NOMO-1 treated with DMSO at 0.1 percent for 48 hours (cell line): ENCODE results near the gene NDUFS4.
"Not testable (repeated sequence)": the region's sequence is repeated elsewhere in the genome, so short reads cannot be mapped to it uniquely, and the experiment has no call there.

Experiments used
- DNase-seq: peaks from one replicate; lab custom pipeline; 2025; ENCODE audit not compliant: unreplicated experiment; lab: John Stamatoyannopoulos, UW

NDUFS4 gene

DNA sequence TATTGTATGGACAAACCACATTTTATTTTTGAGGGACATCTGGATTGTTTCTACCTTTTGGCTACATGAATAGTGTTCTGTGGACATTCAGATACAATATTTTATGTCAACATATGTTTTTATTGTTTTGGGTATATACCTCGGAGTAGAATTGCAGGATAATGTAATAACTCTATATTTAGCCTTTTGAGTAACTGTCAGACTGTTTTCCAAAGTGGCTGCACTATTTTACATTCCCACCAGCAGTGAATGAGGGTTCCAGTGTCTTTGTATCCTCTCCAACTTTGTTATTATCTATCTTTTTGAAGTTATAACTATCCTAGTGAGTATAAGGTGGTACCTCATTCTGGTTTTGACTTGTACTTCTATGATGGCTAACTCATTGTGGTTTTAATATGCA is 11.0 kb downstream of the NDUFS4 start:
- DNase-seq, result no peak

DNA sequence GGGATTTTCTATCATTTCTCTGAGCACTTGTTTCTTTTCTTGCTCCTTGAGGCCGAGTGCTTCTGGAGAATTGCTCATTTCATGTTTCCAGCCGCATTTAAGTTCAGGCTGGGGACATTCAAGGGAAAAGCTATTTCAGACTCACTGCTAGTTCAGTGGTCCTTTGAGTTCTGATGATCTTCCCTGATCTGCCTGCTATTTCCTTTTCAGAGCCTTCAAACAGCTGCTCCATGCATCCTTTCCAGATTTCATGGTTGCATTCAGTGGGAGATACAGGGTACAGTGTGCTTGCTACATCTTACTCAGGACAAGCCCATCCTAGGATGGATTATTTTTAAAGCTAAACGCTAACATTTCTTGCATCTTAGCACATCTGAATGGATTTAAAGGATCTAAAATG is 14.7 kb downstream of the NDUFS4 start:
- no peak for DNase-seq

DNA sequence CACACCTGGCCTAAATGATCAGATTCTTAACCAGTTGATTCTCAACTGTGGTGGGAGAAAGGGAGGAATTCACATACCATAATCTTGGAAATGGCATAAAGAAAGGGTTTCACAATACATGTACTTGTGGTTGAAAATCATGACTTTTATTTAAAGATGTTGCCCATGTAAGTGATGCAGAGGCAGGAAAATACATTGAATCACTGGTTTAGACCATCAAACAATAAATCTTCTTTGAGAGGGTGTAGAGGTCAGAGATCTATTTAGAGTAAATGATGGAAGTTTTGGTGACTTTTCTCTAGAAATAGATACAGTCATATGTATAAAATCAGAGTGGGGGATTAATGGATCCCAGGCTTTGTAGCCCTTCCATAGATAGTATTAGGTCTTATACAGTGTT is 15.4 kb downstream of the NDUFS4 start:
- no peak for DNase-seq

DNA sequence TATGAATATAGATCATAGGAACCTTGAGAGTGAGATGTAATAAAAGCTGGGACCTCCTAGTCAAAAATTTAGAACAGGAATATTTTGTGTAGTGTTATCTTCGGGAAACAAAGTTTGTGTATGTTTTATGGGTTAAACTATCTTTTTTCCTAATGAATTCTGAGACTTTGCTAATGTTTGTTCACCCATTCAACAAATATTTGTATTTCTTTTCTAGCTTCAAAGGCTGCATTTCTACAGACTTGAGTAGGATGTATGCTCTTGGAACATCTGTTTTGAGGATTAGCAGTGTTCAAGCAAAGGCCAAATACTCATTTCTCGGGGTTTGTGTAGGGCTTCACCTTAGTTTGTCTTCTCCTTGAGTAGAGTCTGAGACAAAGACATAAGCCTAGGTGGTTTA is 16.2 kb downstream of the NDUFS4 start:
- no peak for DNase-seq

DNA sequence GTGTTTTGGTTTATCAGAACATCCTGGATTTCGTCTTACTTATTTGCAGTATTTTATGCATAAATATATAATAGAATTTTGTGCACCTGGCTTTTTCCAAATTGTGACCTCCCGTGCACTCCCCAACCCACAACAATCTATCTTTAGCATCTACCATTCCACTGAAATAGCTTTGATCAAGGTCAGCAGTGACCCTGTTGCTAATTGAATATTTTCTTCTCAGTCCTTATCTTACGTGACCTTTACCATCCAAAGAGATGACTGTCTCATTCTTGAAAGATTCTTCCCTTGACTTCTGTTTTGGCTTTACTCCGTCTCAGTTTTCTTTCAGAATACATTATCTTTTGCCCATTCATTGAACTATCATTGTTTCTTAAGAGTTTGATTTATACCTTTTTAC is 18.4 kb downstream of the NDUFS4 start:
- DNase-seq, result no peak

DNA sequence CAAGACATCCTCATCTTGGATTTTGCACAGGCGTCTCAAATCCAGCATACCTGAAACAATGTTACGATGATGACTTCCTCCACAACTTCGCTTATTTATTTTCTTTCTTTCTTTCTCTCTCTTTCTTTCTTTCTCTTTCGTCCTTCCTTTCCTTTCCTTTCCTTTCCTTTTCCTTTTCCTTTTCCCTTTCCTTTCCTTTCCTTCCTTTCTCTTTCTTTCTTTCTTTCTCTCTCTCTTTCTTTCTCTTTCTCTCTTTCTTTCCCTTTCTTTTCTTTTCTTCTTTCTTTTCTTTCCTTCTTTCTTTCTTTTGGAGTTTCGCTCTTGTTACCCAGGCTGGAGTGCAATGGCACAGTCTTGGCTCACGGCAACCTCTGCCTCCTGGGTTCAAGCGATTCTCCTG is 20.1 kb downstream of the NDUFS4 start:
- no peak for DNase-seq

DNA sequence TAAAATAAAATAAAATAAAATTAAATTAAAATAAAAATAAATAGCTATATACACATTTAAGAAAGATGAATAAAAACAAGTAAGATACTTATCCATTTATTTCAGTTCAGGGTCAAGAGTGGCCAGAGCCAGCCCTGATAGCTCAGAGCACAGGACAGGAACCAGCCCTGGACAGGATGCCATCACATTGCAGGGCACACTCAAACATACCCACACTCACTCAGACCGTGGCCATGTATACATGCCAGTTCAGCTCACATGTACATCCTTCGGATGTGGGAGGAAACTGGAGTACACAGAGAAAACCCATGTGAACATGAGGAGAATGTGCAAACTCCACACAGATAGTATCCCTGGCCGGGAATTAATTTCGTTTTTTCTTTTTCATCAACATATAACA is 21.8 kb downstream of the NDUFS4 start:
- no peak for DNase-seq

DNA sequence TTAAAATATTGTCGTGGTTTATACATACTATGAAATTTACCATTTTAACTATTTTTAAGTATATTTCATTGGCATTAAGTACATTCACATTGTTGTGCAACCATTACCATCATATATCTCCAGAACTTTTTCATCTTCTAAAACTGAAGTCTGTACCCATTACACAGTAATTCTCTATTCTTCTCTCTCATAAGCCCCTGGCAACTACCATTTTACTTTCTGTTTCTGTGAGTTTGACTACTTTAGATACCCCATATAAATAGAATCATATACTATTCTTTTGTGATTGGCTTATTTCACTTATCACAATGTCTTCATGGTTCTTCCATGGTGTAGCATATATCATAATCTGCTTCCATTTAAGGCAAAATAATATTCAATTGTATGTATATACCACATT is 30.3 kb downstream of the NDUFS4 start:
- no peak for DNase-seq

DNA sequence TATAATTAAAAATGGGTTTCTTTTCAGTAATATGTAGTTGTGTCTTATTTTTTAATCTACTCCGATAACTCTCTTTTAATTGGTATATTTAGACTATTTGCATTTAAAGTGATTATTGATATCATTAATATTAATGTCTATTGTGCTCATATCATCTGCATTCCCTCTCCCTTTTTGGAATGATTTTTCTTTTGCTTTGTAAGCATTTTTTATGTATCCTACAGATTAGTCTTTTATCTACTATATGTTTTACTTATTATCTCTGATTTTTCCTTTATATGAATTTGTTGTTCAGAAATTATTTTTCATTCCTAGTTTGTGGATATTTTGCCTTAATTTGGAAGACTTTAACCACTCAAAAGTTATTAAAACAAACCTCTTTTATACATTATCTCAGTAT is 34.0 kb downstream of the NDUFS4 start:
- DNase-seq, result no peak

DNA sequence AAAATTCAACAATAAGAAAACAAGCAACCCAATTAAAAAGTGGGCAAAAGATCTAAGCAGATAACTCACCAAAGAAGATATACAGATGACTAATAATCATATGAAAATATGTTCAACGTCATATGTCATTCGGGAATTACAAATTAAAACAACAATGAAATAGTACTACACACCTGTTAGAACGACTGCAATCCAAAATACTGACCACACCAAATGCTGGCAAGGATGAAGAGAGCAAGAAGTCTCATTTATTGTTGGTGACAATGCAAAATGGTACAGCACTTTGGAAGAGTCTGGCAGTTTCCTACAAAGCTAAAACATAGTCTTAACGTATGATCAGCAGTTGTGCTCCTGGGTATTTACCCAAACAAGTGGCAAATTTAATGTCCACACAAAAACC is 37.5 kb downstream of the NDUFS4 start:
- no peak for DNase-seq

DNA sequence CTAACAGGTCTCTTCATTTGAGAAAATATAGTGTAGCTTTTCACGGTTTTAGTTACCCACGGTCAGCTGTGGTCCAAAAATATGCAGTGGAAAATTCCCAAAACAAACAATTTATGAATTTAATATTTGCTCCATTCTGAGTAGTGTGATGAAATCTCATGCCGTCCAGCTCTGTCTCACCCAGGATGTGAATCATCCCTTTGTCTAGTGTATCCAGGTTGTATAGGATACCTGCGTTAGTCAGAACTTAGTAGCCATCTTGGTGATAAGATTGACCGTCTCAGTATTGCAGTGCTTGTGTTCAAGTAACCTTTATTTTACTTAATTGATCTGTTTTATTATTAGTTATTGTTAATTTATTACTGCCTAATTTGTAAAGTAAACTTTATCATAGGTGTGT is 41.1 kb downstream of the NDUFS4 start:
- no peak for DNase-seq

DNA sequence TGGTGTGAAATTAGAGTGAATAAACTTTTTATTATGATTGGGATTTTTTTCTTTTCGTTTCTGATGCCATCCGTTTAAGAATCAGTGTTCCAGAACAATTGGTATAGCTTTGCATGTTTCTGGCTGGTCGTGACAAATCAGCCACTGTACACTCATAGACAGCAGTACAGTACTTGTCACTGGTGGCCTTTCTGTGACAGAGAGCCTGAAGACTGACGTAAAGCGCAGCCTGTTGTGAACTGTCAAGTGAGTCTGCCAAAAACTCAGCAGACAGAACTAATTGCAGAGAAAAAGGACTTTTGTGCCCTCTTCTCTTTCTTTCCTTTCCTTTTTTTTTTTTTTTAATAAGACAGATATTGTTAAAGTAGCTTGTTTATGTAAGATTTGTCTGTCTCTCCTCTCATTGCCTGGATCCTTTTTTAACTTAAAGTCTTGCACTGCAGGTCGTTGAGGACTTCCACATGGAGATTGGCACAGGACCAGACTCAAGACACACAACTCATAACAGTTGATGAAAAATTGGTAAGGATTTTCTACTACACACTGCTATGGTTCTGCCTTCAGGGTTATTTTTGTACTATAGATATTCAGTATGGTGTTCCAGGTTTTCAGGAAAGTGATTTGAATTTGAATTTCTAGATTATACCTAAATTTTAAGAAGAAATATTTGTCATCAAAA is 42.7 kb downstream of the NDUFS4 start:
- no peak for DNase-seq

DNA sequence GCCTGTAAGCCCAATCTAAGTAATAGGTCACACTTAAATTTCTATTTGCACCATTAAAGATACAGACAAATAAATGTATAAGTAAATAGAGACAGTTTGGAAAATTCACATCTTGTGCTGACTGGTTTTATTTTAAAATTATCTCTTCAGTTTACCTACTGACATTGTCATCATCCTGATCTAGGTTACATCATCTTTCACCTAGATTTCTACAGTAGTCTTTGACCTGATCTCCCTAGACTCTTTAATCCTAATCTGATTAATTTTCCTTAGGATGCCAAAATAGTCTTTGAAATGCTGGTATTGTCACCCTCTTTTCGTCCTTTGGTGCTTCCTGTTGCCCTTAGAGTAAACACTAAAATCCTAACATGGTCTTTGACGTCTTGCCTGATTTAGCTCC is 43.9 kb downstream of the NDUFS4 start:
- no peak for DNase-seq

DNA sequence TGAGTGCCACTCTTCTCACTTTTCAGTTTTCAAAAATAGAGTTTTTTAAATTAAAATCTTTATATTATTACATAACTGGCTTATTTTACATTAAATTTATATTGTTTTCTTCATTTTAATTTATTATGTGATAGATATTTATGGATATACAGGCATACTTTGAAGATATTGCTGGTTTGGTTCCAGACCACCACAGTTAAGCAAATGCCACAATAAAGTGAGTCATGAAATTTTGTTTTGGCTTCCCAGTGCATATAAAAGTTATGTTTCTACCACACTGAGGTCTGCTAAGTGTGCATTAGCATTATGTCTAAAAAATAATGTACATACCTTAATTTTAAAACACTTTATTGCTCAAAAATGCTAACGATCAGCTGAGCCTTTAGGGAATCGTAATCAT is 47.4 kb downstream of the NDUFS4 start:
- no peak for DNase-seq

DNA sequence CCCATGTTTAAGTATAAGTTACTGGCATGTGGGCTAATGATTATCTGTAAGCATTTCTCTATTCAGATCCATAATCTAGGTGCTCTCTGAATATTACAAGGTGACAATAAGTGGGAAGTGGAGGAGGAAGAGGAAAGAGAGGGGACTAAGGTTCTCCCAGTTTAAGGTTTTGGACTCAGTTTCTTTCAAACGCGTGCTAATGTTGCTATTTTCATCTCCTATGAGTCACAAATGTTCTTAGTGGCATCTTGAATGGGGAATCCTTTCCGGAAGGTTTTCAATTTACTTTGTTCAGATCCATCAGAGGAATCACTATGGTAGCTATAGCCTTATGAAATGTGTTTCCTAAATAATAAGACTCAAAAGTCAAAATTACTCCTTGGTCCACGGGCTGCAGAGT is 48.5 kb downstream of the NDUFS4 start:
- DNase-seq, result not testable (repeated sequence)

DNA sequence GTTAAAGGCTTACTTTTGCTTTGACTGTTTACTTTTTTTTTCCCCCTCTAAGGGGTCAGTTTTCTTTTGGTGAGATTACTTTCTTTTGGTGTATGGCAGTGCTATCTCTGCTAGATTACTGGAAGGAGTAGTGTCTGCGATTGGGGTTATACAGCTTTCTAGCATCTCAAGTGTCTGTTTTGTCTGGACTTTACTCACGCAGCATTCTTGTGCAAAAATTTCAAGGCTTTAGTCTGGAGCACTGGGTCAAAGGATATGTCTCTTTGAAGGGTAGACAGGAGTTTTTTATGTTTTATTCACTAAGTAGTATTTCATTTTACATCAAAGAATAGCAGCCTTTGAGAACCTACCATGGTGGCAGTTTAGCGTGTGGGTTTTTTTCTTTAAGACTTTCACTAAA is 52.6 kb downstream of the NDUFS4 start:
- DNase-seq, result no peak

DNA sequence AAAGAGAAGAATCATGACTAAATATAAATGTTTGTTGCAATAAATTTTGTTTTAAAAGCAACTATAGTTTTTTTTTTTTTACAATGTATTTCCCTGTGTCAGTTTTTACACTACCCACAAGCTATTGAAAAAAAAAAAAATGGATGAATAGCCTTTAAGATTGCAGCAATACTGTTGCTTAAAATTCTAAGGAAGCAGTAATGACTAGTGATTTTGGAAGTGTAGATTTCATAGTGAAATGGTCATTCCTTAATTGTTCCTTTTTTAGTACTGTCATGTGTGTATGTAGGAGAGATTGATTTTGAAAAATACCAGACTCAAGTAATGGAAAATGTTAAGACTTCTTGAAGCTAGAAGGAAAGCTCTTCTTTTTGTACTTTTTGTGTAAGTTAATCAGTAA is 53.1 kb downstream of the NDUFS4 start:
- DNase-seq, result no peak

DNA sequence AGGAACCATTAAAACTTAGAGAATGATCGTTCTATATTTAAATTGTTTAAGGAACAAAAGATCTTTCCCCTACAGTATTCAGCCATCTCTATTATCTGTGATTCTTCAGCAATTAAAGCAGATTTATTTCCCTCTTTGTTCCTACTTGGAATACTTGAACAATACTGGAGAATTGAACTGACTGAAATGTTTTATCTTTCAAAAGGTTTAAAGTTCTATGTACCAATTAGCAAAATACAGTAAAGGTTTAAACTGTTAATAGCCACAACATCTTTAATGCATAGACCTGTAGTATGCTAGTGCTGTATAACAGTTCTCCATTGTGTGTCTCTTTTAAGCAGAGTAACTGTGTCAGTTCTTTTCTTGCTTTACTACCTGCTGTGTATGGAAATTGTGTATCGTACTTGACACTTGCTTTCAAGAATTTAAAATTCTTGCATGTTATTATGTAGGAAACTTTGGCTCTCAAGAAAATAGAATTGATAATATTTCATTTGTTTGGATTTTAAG is 54.0 kb downstream of the NDUFS4 start:
- DNase-seq, result no peak

DNA sequence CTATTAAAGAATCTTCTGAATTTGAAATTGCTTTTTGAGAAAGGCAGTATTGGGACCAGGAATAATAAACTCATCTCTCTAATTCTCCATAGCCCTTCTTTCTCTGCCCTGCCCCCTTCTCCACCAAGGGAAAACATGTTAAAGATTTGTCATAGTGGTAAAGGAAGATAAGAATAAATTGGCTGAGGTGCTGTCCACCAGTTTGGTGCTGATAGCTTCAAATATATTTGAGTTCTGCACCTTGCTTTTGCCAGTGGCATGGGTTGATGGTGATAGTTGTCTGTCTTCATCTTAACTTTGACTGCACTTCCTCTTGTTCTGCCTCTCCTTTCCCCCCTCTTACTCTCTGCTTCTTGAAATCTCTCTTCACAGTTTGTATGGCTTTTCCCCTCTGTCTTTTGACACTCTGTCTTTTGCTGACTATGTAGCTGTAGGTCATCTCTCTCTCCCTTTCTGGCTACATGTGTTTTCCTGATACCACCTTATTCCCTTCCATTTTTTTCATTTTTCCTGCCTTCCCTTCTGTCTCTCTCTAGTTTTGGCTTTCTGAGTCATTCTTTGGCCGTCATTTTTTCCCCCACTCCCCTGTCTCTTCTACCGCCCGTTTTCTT is 56.6 kb downstream of the NDUFS4 start:
- no peak for DNase-seq

DNA sequence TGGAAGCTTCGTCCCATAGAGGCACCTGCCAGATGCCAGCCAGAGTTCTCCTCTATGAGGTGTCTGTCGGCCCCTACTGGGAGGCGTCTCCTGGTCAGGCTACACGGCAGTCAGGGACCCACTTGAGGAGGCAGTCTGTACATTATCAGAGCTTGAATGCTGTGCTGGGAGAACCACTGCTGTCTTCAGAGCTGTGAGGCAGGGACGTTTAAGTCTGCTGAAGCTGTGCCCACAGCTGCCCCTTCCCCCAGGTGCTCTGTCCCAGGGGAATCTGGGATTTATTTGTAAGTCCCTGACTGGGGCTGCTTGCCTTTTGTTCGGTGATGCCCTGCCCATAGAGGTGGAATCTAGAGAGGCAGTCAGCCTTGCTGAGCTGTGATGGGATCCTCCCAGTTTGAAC is 70.8 kb downstream of the NDUFS4 start:
- DNase-seq, result no peak

DNA sequence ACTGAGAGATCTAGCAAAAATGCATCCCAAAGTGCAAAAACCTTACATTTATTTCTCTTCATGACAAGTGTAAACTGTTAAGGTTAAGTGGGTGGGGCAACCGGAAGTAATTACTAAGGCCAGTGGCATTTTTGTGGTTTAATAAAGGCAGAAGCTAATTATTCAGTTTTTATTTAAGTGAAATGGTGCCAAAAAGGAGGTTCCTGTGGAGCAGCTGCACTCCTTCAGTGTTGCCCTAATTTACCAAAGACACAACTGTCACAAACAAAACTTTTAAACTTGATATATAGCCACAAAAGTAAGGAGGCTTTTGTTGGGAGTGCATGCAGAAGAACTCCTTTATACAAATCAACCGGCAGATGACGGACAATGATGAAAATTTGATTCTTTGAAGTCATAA is 81.6 kb downstream of the NDUFS4 start:
- DNase-seq, result peak; percentile 60

DNA sequence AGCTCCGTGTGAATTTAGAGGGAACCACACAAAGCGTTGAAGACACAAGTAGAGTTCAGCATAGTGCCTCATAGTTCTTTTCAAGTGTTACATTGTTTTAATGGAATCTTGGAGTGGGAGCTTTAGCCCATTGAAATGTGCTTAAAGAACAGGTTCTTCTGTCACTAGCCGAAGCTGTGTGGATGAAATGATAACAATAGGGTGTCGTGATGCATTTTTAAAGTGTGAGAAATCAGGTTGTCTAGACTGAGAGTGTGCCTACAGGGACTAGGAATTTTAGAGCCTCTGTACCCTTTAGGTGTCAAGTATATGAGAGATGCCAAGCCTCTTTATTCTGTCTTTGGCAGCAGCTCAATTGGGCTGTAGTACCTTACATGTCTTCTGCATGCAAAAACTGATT is 83.0 kb downstream of the NDUFS4 start:
- no peak for DNase-seq

DNA sequence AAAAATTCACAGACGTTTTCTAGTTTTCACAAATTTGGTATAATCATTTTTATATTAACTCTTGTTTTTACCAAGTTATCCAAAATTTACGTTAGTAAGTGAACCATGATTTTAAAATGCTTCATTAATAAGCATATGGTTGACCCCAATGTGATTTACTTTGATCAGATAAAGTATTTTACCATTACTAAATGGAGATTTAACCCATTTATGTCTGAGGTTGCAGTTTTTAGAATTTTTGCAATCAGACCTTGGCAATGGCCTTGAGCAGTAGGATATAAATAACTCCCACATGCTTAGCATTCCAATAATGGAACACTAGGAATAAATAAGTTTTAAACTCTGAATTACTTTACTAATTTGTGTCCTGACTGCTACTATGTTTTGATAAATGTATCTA is 84.6 kb downstream of the NDUFS4 start:
- no peak for DNase-seq
